GM10266 (cell line): ENCODE measurements around the gene SFXN5.

Experiments
- DNase-seq: peaks from one replicate; pipeline ENCODE4 v3.0.0; 2012; ENCODE audit errors: extremely low spot score
- TF ChIP-seq, protein P1 (sequence below): IDR thresholded peaks from 2 replicates; pipeline ENCODE4 v1.5.1; 2012; ENCODE audit warnings: mild to moderate bottlenecking, low read depth; ENCODE audit not compliant: control insufficient read depth, insufficient read depth; ENCODE audit errors: missing control alignments

SFXN5 gene

GRCh38 chr2:72956050-72956395 is 115.5 kb downstream of the SFXN5 start:
- DNase-seq: no peak
- TF ChIP-seq, protein P1, sequence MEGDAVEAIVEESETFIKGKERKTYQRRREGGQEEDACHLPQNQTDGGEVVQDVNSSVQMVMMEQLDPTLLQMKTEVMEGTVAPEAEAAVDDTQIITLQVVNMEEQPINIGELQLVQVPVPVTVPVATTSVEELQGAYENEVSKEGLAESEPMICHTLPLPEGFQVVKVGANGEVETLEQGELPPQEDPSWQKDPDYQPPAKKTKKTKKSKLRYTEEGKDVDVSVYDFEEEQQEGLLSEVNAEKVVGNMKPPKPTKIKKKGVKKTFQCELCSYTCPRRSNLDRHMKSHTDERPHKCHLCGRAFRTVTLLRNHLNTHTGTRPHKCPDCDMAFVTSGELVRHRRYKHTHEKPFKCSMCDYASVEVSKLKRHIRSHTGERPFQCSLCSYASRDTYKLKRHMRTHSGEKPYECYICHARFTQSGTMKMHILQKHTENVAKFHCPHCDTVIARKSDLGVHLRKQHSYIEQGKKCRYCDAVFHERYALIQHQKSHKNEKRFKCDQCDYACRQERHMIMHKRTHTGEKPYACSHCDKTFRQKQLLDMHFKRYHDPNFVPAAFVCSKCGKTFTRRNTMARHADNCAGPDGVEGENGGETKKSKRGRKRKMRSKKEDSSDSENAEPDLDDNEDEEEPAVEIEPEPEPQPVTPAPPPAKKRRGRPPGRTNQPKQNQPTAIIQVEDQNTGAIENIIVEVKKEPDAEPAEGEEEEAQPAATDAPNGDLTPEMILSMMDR: no peak

- DNase-seq: no peak
- TF ChIP-seq, protein P1: no peak
Measured at GRCh38 chr2:72955228-72956049, 116.1 kb downstream of the SFXN5 start.

- TF ChIP-seq, protein P1: no peak
- DNase-seq: no peak
Measured at GRCh38 chr2:72954376-72955227, 116.9 kb downstream of the SFXN5 start.

GRCh38 chr2:72953976-72954375 is 117.5 kb downstream of the SFXN5 start:
- DNase-seq: peak; percentile 44
- TF ChIP-seq, protein P1: no peak

DNA sequence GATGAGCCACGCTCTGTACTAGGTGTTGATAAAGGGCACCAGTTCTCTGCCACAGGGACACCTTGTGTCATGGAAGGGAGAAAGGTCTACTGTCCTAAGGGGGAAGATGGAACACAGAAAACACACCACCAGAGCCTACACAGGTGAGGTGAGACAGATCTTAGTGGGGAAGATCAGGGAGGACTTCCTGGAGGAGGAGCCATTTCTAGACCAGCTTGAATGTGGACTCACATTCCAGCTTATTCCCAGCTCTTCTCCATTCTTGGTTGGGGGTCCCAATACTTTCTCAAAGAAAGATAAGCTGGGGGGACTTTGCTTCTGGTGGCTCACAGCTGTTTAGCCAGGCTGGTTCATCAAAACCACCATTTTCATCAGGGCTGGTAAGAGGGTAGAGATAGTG is 118.0 kb downstream of the SFXN5 start:
- DNase-seq: no peak
- TF ChIP-seq, protein P1: no peak

- TF ChIP-seq, protein P1: no peak
- DNase-seq: no peak
Measured at GRCh38 chr2:72952961-72953360, 118.6 kb downstream of the SFXN5 start.
